Ascending aorta (tissue), 2 donors: Measurements from ENCODE around the gene PTPRB. TPM values are rescaled to one million over a fixed set of nuclear protein-coding genes. Genes with fewer than 3 reads are reported as not detected.

Source experiments
- DNase-seq, 2 donors: peaks; one replicate each; pipeline ENCODE4 v3.0.0-alpha.2; 2019; ENCODE audit warnings: low spot score in 2 of 2
- H3K27ac ChIP-seq, 2 donors: fragments of 200-600 bp; sonication (generic); one replicate each; pipeline ENCODE4 v1.5.1; 2016 to 2017; ENCODE audit warnings: mild to moderate bottlenecking in 1 of 2
- H3K27me3 ChIP-seq: fragments of 200-600 bp; sonication (generic); one replicate; pipeline ENCODE4 v1.5.1; 2017
- H3K36me3 ChIP-seq, 2 donors: fragments of 200-600 bp; sonication (generic); one replicate each; pipeline ENCODE4 v1.5.1; 2016
- H3K4me1 ChIP-seq, 2 donors: fragments of 200-600 bp; sonication (generic); one replicate each; pipeline ENCODE4 v1.5.1; 2016 to 2017; ENCODE audit warnings: mild to moderate bottlenecking in 1 of 2
- H3K4me3 ChIP-seq, 2 donors: fragments of 200-600 bp; sonication (generic); one replicate each; pipeline ENCODE4 v1.5.1; 2016 to 2017; ENCODE audit warnings: mild to moderate bottlenecking in 1 of 2
- H3K9me3 ChIP-seq, 2 donors: fragments of 200-600 bp; sonication (generic); one replicate each; pipeline ENCODE4 v1.5.1; 2016
- CTCF ChIP-seq, 3 experiments: fragments of 200-600 bp in 2 of 3; fragments of 450-650 bp in 1 of 3; sonication (generic) in 2 of 3; IDR thresholded peaks; one replicate each; pipeline ENCODE4 v1.5.1; 2016 to 2019; ENCODE audit warnings: antibody characterized with exemption in 3 of 3, mild to moderate bottlenecking in 1 of 3, moderate library complexity in 1 of 3
- intact Hi-C: fragments of 100-400 bp; cut with DNase I; formaldehyde crosslinking; loops from one replicate; pipeline ENCODE4 v1.15.1; 2023
- total RNA-seq: library from RNA; depleted of rRNA; stranded (reverse); fragments of >200 nt; gene quantifications from one replicate; pipeline ENCODE4 v1.1.0, GENCODE V29; 2016

Gene PTPRB
- total RNA-seq, 1 donor from 2014 or later, result 49.5 TPM

- DNase-seq, result no peak
- Histone ChIP-seq H3K4me3 (no peak overlapping the region), H3K27me3 (no peaks in the 10 kb centered on the region), H3K4me1 (peaks cover 0 to 2% of the 10 kb centered on the region in 2 donors), H3K27ac (no peak overlapping the region), H3K9me3 (no peaks in the 10 kb centered on the region), H3K36me3 (no peaks in the 10 kb centered on the region)
- no peak for TF ChIP-seq CTCF (IDR thresholded peaks at IDR 0.05)
- intact Hi-C loops, result no loop called here
Observed at GRCh38 chr12:70660620-70661219, 23.5 kb upstream of the PTPRB start.

GRCh38 chr12:70660002-70660604, 22.9 kb upstream of the PTPRB start:
- intact Hi-C loops, result no loop called here
- DNase-seq, result no peak
- peaks cover 0 to 2% of the 10 kb centered on the region in 2 donors for H3K4me1 ChIP-seq
- no peak for TF ChIP-seq CTCF (IDR thresholded peaks at IDR 0.05)
- no peak overlapping the region for H3K4me3 ChIP-seq
- H3K36me3 ChIP-seq, result no peaks in the 10 kb centered on the region
- no peaks in the 10 kb centered on the region for H3K27me3 ChIP-seq
- no peaks in the 10 kb centered on the region for H3K9me3 ChIP-seq
- H3K27ac ChIP-seq, result no peak overlapping the region

GRCh38 chr12:70659077-70659606, 21.9 kb upstream of the PTPRB start:
- H3K27me3 ChIP-seq, result no peaks in the 10 kb centered on the region
- H3K9me3 ChIP-seq, result no peaks in the 10 kb centered on the region
- peaks cover 0 to 2% of the 10 kb centered on the region in 2 donors for H3K4me1 ChIP-seq
- H3K36me3 ChIP-seq, result no peaks in the 10 kb centered on the region
- DNase-seq, result no peak
- intact Hi-C loops, result no loop called here
- no peak for TF ChIP-seq CTCF (IDR thresholded peaks at IDR 0.05)
- H3K4me3 ChIP-seq, result no peak overlapping the region
- no peak overlapping the region for H3K27ac ChIP-seq

- no peak for DNase-seq
- no peaks in the 10 kb centered on the region for H3K27me3 ChIP-seq
- no peaks in the 10 kb centered on the region for H3K36me3 ChIP-seq
- no peak for TF ChIP-seq CTCF (IDR thresholded peaks at IDR 0.05)
- intact Hi-C loops, result no loop called here
- H3K4me3 ChIP-seq, result no peak overlapping the region
- no peaks in the 10 kb centered on the region for H3K9me3 ChIP-seq
- H3K27ac ChIP-seq, result no peak overlapping the region
- peaks cover 0 to 2% of the 10 kb centered on the region in 2 donors for H3K4me1 ChIP-seq
Observed at GRCh38 chr12:70657616-70658286, 20.5 kb upstream of the PTPRB start.

- Histone ChIP-seq H3K4me1 (peaks cover 0 to 6% of the 10 kb centered on the region in 2 donors), H3K9me3 (no peaks in the 10 kb centered on the region), H3K27ac (no peak overlapping the region), H3K36me3 (no peaks in the 10 kb centered on the region), H3K4me3 (no peak overlapping the region), H3K27me3 (no peaks in the 10 kb centered on the region)
- DNase-seq, result no peak
- no peak for TF ChIP-seq CTCF (IDR thresholded peaks at IDR 0.05)
- intact Hi-C loops, result no loop called here
Observed at GRCh38 chr12:70652451-70652850, 15.2 kb upstream of the PTPRB start.
